Endometrial microvascular endothelial cells (primary cell): ENCODE data around the gene TAGLN3. TPM values are rescaled to one million over a fixed set of nuclear protein-coding genes. Genes with fewer than 3 reads are reported as not detected.
"Not testable (repeated sequence)": the region's sequence is repeated elsewhere in the genome, so short reads cannot be mapped to it uniquely, and the experiment has no call there.

Source experiments
- in situ Hi-C: cut with HindIII; loops from 2 replicates; pipeline ENCODE4 v1.10.0; 2017; ENCODE audit warnings: low sequenced_read_pairs, low pct_unique_long_range_greater_than_20kb; ENCODE audit errors: inconsistent ontology term
- total RNA-seq: library from RNA; depleted of rRNA; stranded (reverse); fragments of >200 nt; gene quantifications from one replicate; pipeline ENCODE4 v1.2.3, GENCODE V29; 2015; ENCODE audit errors: inconsistent ontology term

Gene TAGLN3
- total RNA-seq, 1 donor from 2014 or later = 1.4 TPM

- in situ Hi-C loops = no loop called here
Observed at GRCh38 chr3:112034436-112034835, 35.7 kb downstream of the TAGLN3 start, which contains the start of gene TMPRSS7. TMPRSS7 (plus strand) TSS chr3:112034736; CDS start chr3:112034846, 110 bp downstream.

GRCh38 chr3:112035241-112035640 lies 36.5 kb downstream of the TAGLN3 start:
- in situ Hi-C loops = no loop called here

- in situ Hi-C loops = not testable (repeated sequence)
Observed at GRCh38 chr3:112037194-112037593, 38.5 kb downstream of the TAGLN3 start.

GRCh38 chr3:112038863-112039262 lies 40.1 kb downstream of the TAGLN3 start:
- in situ Hi-C loops = no loop called here

- in situ Hi-C loops = no loop called here
Observed at GRCh38 chr3:112041321-112041720, 42.6 kb downstream of the TAGLN3 start.

- in situ Hi-C loops = no loop called here
Observed at GRCh38 chr3:112042842-112043280, 44.1 kb downstream of the TAGLN3 start.

- in situ Hi-C loops = no loop called here
Observed at GRCh38 chr3:112043621-112044201, 45.0 kb downstream of the TAGLN3 start.

GRCh38 chr3:112046599-112046998 lies 47.9 kb downstream of the TAGLN3 start:
- in situ Hi-C loops = no loop called here

GRCh38 chr3:112047264-112047663 lies 48.5 kb downstream of the TAGLN3 start:
- in situ Hi-C loops = no loop called here

GRCh38 chr3:112048911-112049310 lies 50.2 kb downstream of the TAGLN3 start:
- in situ Hi-C loops = no loop called here

GRCh38 chr3:112053229-112053628 lies 54.5 kb downstream of the TAGLN3 start:
- in situ Hi-C loops = no loop called here

- in situ Hi-C loops = no loop called here
Observed at GRCh38 chr3:112056451-112056929, 57.8 kb downstream of the TAGLN3 start.

- in situ Hi-C loops = no loop called here
Observed at GRCh38 chr3:112059497-112059896, 60.8 kb downstream of the TAGLN3 start.

- in situ Hi-C loops = no loop called here
Observed at GRCh38 chr3:112061152-112061551, 62.4 kb downstream of the TAGLN3 start.

Other genes with a start within 250 kb of the TAGLN3 start
- gene PHLDB2, start 139.7 kb upstream of the TAGLN3 start, total RNA-seq = 82.3 TPM
- gene ABHD10, start 19.9 kb upstream of the TAGLN3 start, total RNA-seq = 37.5 TPM
- gene TMPRSS7, start 35.8 kb downstream of the TAGLN3 start, total RNA-seq = not detected
- 1.5 TPM for gene C3orf52, start 87.5 kb downstream of the TAGLN3 start, total RNA-seq
- not detected for gene GCSAM, start 134.3 kb downstream of the TAGLN3 start, total RNA-seq